ENCODE results near the gene THAP7.
A peak's percentile ranks its signal among the peaks of the same experiment; 100 is the strongest.
"Not testable (repeated sequence)": the region's sequence is repeated elsewhere in the genome, so short reads cannot be mapped to it uniquely, and the experiment has no call there.

THAP7 gene

GRCh38 chr22:21009638-21010425, 7.9 kb upstream of the THAP7 start:
- H3K9me3 ChIP-seq (ENCODE audit: control insufficient read depth, insufficient read depth, low read depth, low read length): no peaks in the 10 kb centered on the region
- 0 out of 2 replicates have a peak, but pooled peaks cover 4% of the 10 kb centered on the region for H3K27me3 ChIP-seq (ENCODE audit: control insufficient read depth, insufficient read depth, low read length)
- H3K4me1 ChIP-seq (ENCODE audit: control insufficient read depth, insufficient read depth, low read length): peaks cover 21% of the 10 kb centered on the region
- no peak overlapping the region for H3K4me3 ChIP-seq (ENCODE audit: low read depth, low read length)
- peaks cover 4% of the 10 kb centered on the region; the same call in 1 of the 2 replicates for H3K36me3 ChIP-seq (ENCODE audit: control insufficient read depth, insufficient read depth, low read length)
- no peak overlapping the region for H3K9ac ChIP-seq (ENCODE audit: low read length)
- H3K27ac ChIP-seq (ENCODE audit: low read depth, low read length): no peak overlapping the region

DNA sequence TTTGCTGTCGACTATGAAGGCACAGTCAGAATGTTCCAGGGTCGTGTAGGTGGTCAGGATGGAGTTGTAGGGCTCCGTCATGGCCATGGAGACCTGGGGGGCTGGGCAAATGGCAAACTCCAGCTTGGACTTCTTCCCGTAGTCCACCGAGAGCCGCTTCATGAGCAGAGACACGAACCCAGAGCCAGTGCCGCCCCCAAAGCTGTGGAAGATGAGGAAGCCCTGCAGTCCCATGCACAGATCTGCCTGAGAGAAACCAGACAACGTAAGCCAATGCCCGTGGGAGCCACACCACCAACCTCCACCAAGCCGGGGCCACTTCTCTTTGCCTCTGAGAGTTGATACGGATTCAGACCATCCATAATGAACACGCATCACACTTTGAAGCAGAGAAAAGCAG, 7.3 kb upstream of the THAP7 start:
- H3K36me3 ChIP-seq (ENCODE audit: control insufficient read depth, insufficient read depth, low read length); H3K9ac ChIP-seq (ENCODE audit: low read length); H3K27ac ChIP-seq (ENCODE audit: low read depth, low read length); H3K27me3 ChIP-seq (ENCODE audit: control insufficient read depth, insufficient read depth, low read length); H3K4me3 ChIP-seq (ENCODE audit: low read depth, low read length); H3K9me3 ChIP-seq (ENCODE audit: control insufficient read depth, insufficient read depth, low read depth, low read length): not testable (repeated sequence)
- peaks cover 16% of the 10 kb centered on the region for H3K4me1 ChIP-seq (ENCODE audit: control insufficient read depth, insufficient read depth, low read length)

GRCh38 chr22:21003782-21004181, 1.9 kb upstream of the THAP7 start:
- Histone ChIP-seq H3K27me3 (ENCODE audit: control insufficient read depth, insufficient read depth, low read length) (no peaks in the 10 kb centered on the region), H3K4me3 (ENCODE audit: low read depth, low read length) (no peak overlapping the region), H3K4me1 (ENCODE audit: control insufficient read depth, insufficient read depth, low read length) (peaks cover 10% of the 10 kb centered on the region), H3K9ac (ENCODE audit: low read length) (no peak overlapping the region), H3K27ac (ENCODE audit: low read depth, low read length) (no peak overlapping the region), H3K36me3 (ENCODE audit: control insufficient read depth, insufficient read depth, low read length) (peaks cover 16% of the 10 kb centered on the region), H3K9me3 (ENCODE audit: control insufficient read depth, insufficient read depth, low read depth, low read length) (no peaks in the 10 kb centered on the region)

GRCh38 chr22:21000987-21001600, 824 bp downstream of the THAP7 start:
- Histone ChIP-seq H3K9me3 (ENCODE audit: control insufficient read depth, insufficient read depth, low read depth, low read length) (no peaks in the 10 kb centered on the region), H3K9ac (ENCODE audit: low read length) (peak overlapping the region; percentile 95), H3K4me1 (ENCODE audit: control insufficient read depth, insufficient read depth, low read length) (peaks cover 10% of the 10 kb centered on the region), H3K36me3 (ENCODE audit: control insufficient read depth, insufficient read depth, low read length) (peaks cover 34% of the 10 kb centered on the region), H3K27me3 (ENCODE audit: control insufficient read depth, insufficient read depth, low read length) (no peaks in the 10 kb centered on the region), H3K27ac (ENCODE audit: low read depth, low read length) (peak overlapping the region; percentile 87), H3K4me3 (ENCODE audit: low read depth, low read length) (peak overlapping the region; percentile 83)

DNA sequence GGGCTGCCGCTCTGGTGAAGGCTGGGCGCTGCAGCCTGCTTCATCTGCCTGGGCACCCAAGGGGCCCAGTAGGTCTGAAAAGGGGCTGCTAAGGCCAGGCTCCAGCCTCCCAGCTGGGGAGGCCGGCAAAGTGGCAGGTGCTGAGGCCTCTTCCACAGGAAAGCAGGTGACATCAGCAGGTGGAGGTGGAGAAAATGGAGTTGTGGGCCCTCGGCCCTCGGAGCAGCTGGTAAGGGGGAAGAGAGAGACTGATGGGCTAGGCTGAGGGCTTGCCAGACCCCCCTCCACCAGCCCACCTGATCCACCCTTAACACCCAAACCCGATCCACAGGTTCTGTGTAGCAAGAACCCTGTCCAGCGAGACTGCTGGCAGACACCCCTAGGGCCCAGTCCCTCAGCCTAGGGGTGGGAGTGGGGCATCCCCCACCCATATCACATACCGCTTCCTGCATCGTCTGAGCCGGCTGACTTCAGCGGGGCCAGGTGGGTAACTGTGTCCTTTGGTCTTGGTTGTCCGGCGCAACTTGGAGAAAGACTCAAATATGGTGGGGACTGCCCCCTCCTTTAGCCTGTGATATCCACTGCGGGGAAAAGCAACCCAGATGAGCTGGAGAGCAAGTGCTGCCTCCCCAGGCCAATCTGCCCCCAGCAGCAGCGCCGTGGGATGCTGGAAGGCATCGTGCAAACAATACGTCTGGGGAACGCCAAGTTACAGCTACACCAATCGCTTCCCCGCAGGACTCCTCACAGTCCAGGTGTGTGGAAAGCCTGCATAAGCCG, 1.5 kb downstream of the THAP7 start:
- H3K4me3 ChIP-seq (ENCODE audit: low read depth, low read length): peak overlapping the region; percentile 83
- peak overlapping the region; percentile 95 for H3K9ac ChIP-seq (ENCODE audit: low read length)
- no peaks in the 10 kb centered on the region for H3K9me3 ChIP-seq (ENCODE audit: control insufficient read depth, insufficient read depth, low read depth, low read length)
- no peaks in the 10 kb centered on the region for H3K27me3 ChIP-seq (ENCODE audit: control insufficient read depth, insufficient read depth, low read length)
- no peak overlapping the region for H3K27ac ChIP-seq (ENCODE audit: low read depth, low read length)
- H3K4me1 ChIP-seq (ENCODE audit: control insufficient read depth, insufficient read depth, low read length): peaks cover 10% of the 10 kb centered on the region
- H3K36me3 ChIP-seq (ENCODE audit: control insufficient read depth, insufficient read depth, low read length): peaks cover 40% of the 10 kb centered on the region

DNA sequence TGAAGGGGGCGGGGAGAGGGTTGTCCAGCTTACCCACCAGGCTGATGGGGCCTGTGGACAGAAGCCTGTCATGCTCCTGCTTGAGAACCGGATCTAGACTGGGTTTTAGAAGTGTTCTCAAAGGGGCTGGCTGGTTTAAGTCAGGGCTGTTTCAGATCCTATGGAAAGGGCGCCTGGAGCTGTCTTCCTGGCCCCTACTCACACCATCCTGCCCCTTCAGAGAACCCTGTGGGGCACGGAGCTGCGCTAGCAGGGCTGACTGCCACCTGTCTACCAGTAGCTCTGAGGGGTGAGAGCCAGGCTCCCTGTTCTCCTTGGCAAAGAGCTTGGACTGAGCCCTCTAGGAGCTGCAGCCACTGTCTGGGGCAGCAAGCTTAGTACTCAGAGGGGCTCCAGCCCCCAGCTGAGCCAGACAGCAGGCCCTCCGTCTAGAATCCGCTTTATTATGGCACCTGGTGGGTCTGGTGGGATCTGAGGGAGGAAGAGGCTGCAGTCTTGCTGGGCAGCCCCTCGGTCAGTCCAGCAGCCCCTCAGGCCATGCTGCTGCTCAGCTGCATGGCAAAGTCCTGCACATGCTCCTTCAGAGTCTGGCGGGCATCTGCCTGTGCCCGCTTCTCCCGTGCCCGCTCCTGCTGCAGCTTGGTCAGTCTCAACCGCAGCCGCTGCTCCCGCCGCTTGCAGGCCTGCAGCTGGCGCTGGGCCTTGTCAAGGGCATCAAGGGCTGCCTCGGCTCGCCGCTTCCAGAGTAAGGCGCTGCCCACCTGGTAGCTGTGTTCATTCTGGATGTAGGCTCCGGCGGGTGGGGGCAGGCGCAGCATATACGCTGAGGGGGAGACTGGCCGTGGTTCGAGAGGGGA, 2.3 kb downstream of the THAP7 start:
- peaks cover 40% of the 10 kb centered on the region for H3K36me3 ChIP-seq (ENCODE audit: control insufficient read depth, insufficient read depth, low read length)
- no peak overlapping the region for H3K9ac ChIP-seq (ENCODE audit: low read length)
- no peaks in the 10 kb centered on the region for H3K9me3 ChIP-seq (ENCODE audit: control insufficient read depth, insufficient read depth, low read depth, low read length)
- no peak overlapping the region for H3K4me3 ChIP-seq (ENCODE audit: low read depth, low read length)
- H3K4me1 ChIP-seq (ENCODE audit: control insufficient read depth, insufficient read depth, low read length): peaks cover 10% of the 10 kb centered on the region
- no peaks in the 10 kb centered on the region for H3K27me3 ChIP-seq (ENCODE audit: control insufficient read depth, insufficient read depth, low read length)
- H3K27ac ChIP-seq (ENCODE audit: low read depth, low read length): no peak overlapping the region

DNA sequence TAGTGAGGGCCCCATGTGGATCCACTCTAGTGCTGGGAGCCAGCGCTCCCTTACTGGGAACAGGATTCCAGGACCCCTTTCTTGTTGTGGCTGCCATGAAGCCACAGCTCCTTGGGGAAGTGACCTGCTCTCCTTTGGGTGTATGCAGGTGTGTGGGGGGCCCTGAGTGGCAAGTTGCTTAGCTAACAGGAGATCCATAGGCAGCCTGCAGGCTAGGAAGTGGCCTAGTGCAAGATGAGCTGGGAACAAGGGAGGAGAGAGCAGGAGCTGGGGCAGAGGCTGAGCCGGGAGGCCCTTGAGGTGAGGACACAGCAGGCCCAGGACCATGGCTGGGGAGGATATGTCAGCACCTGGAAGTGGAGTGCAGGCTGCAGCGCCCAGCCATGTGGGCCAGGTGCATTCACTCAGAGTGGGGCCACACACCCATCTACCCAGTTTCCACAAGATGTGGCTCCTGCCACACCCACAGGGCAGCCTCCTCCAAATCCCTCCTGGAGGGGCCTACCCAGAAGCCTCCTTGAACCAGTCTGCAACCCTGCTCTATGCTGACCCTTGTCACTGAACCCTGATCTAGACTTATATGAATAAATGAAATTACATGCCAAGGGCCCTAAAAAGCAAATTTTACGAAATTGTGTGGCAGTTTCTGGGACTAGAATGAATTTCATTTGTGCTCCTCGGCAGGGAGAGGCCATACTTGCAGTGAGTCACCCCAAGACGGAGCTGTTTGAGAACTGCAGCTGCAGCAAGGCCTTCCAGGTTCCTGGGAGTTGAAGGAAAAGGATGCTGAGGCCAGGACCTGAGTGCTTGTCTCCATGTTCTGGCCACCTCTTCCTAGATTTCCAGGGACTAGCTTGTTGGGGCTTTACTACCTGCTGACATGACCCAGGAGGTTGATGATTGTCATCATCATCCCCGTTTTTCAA, 3.2 kb downstream of the THAP7 start:
- Histone ChIP-seq H3K36me3 (ENCODE audit: control insufficient read depth, insufficient read depth, low read length) (peaks cover 49% of the 10 kb centered on the region), H3K4me3 (ENCODE audit: low read depth, low read length) (no peak overlapping the region), H3K27ac (ENCODE audit: low read depth, low read length) (no peak overlapping the region), H3K9me3 (ENCODE audit: control insufficient read depth, insufficient read depth, low read depth, low read length) (no peaks in the 10 kb centered on the region), H3K4me1 (ENCODE audit: control insufficient read depth, insufficient read depth, low read length) (peaks cover 10% of the 10 kb centered on the region), H3K9ac (ENCODE audit: low read length) (no peak overlapping the region), H3K27me3 (ENCODE audit: control insufficient read depth, insufficient read depth, low read length) (no peaks in the 10 kb centered on the region)

- Histone ChIP-seq H3K4me3 (ENCODE audit: low read depth, low read length) (no peak overlapping the region), H3K9ac (ENCODE audit: low read length) (no peak overlapping the region), H3K27ac (ENCODE audit: low read depth, low read length) (no peak overlapping the region), H3K9me3 (ENCODE audit: control insufficient read depth, insufficient read depth, low read depth, low read length) (no peaks in the 10 kb centered on the region), H3K27me3 (ENCODE audit: control insufficient read depth, insufficient read depth, low read length) (no peaks in the 10 kb centered on the region), H3K36me3 (ENCODE audit: control insufficient read depth, insufficient read depth, low read length) (peaks cover 58% of the 10 kb centered on the region), H3K4me1 (ENCODE audit: control insufficient read depth, insufficient read depth, low read length) (peaks cover 5% of the 10 kb centered on the region; the same call in 1 of the 2 replicates)
Measured at GRCh38 chr22:20997536-20998257, 4.2 kb downstream of the THAP7 start.

DNA sequence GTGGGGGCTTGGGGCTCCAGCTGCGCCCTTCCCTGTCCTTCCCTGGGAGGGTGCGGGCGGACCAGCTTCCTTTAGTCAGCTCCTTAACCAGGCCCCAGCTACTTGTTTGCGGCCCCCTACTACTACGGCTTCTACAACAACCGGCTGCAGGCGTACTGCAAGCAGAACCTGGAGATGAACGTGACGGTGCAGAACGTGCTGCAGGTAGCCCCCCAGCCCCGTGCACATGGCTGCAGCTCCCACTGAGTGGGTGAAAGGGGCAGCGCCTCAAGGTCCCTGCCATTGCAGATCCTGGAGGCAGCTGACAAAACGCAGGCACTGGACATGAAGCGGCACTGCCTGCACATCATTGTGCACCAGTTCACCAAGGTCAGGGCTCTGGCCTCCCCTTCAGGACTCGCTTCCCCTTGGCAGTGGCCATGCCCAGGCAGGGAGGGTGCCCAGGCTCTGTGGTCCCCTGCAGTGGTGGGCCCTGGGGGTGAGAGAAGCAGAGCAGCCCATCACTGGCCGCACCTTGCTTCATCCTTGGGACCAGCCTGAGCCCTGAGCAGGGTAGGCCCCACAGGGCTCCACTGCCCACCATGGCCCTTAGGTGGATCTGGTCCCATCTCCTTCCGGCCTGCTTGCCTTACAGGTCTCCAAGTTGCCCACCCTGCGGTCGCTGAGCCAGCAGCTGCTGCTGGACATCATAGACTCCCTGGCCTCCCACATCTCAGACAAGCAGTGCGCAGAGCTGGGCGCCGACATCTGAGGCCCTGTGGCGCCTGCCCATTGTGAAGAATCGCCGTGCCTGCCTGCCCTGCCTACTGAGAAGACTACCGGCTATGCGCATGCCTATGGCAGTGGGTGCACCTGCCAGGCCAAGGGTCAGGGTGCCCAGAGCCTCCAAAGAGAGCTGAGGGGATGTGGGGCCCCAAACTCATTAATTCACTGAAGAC, 5.1 kb downstream of the THAP7 start:
- Histone ChIP-seq H3K9ac (ENCODE audit: low read length) (no peak overlapping the region), H3K4me3 (ENCODE audit: low read depth, low read length) (no peak overlapping the region), H3K9me3 (ENCODE audit: control insufficient read depth, insufficient read depth, low read depth, low read length) (no peaks in the 10 kb centered on the region), H3K27me3 (ENCODE audit: control insufficient read depth, insufficient read depth, low read length) (no peaks in the 10 kb centered on the region), H3K4me1 (ENCODE audit: control insufficient read depth, insufficient read depth, low read length) (peaks cover 5% of the 10 kb centered on the region; the same call in 1 of the 2 replicates), H3K27ac (ENCODE audit: low read depth, low read length) (no peak overlapping the region), H3K36me3 (ENCODE audit: control insufficient read depth, insufficient read depth, low read length) (peaks cover 67% of the 10 kb centered on the region)

Measured in HUES6 (cell line).